Astrocyte of the spinal cord (primary cell): ENCODE measurements around the gene CCDC47.
"Not testable (repeated sequence)": the region's sequence is repeated elsewhere in the genome, so short reads cannot be mapped to it uniquely, and the experiment has no call there.

ENCODE experiments used
- DNase-seq: peaks from one replicate; pipeline ENCODE4 v3.0.0; 2011; ENCODE audit warnings: low read depth, low spot score
- H3K4me3 ChIP-seq: 2 replicates; pipeline ENCODE4 v1.5.1; 2011; ENCODE audit warnings: low read depth, mild to moderate bottlenecking, low read length, moderate library complexity
- CTCF ChIP-seq: IDR thresholded peaks from 2 replicates; pipeline ENCODE4 v1.5.1; 2012; ENCODE audit warnings: low read depth, mild to moderate bottlenecking, low read length, inconsistent platforms
- in situ Hi-C: cut with HindIII; loops from 2 replicates; pipeline ENCODE4 v1.10.0; 2017; ENCODE audit warnings: low sequenced_read_pairs

The CCDC47 gene

DNA sequence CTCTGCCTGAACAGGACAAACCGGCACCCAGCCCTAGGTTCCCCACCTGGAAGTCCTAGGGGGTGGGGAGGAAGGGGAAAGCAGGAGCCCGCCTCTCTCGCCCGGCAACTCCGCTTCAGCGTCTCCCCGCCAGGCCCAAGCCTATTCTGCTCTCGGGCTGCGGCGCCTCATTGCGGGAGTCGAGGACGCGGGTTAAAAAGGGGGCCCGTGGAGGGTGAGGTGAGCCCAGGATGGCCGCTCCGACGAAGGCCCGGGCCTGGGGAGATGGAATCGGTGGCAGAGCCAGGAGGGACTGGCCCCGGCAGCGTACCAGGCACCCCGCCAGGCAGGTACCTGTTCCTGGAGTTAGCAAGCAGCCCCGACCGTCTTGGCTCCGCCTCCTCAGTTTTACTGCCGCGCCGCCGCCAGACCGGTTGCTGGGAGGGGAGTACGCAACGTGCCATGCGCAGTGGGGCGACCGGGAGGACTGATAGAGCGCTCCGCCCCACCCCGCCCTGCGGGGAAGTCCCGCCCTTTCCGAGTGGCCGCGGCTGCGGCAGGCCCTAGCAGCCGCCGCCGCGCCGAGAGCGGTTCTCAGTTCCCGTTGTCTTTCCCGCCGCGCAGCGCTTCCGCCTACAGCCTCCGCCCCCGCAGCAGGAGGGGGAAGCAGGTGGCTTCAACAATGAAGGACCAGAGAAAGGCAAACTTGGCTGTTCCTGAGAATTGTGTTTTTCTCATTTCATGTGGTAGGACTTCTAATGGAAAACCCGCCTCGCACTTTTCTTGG lies 31.8 kb downstream of the CCDC47 start, which contains the start of gene STRADA:
Gene STRADA (minus strand): TSS at position 392 of the 766 bp plus-strand sequence. CDS start 13,430 bp downstream, outside the sequence.
- in situ Hi-C loops: no loop called here
- H3K4me3 ChIP-seq: peak within 1 kb of the TSS; percentile 91
- TF ChIP-seq CTCF: no peak
- peak; percentile 98 for DNase-seq

DNA sequence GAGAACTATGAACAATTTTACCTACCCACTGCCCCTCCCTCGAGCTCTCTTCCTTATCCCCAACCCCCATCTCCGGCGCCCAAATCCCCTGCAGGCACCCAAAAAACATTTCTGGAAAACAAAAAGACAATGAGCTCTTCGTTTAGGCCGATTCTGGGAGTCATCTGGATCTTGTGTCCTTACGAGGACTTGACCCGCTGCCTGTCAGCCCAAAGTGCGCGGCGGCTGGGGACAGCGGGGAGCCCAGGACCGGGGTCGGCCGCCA lies 32.3 kb downstream of the CCDC47 start:
- DNase-seq: no peak
- peak overlapping the region; percentile 91 for H3K4me3 ChIP-seq
- no peak for TF ChIP-seq CTCF
- in situ Hi-C loops: no loop called here

- in situ Hi-C loops: no loop called here
- peak overlapping the region; percentile 91 for H3K4me3 ChIP-seq
- DNase-seq: peak; percentile 9
- no peak for TF ChIP-seq CTCF
These were observed 32.8 kb downstream of the CCDC47 start for GRCh38 chr17:63740464-63741142.

- in situ Hi-C loops: no loop called here
- no peak for TF ChIP-seq CTCF
- DNase-seq: no peak
- no peak overlapping the region for H3K4me3 ChIP-seq
These were observed 37.7 kb downstream of the CCDC47 start for GRCh38 chr17:63735691-63736090.

GRCh38 chr17:63722403-63722802 lies 51.0 kb downstream of the CCDC47 start:
- no peak for TF ChIP-seq CTCF
- no peak for DNase-seq
- in situ Hi-C loops: no loop called here
- H3K4me3 ChIP-seq: no peak overlapping the region

DNA sequence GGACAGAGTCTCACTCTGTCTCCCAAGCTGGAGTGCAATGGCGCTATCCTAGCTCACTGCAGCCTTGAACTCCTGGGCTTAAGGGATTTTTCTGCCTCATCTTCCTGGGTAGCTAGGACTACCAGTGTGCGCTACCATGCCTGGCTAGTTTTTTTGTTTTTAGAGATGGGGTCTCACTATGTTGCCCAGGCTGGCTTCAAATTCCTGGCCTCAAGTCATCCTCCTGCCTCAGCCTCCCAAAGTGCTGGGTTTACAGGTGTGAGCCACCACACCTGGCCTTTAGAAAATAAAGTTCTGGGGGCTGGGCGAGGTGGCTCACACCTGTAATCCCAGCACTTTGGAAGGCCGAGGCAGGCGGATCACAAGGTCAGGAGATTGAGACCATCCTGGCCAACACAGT lies 53.2 kb downstream of the CCDC47 start:
- DNase-seq, in situ Hi-C loops, H3K4me3 ChIP-seq: not testable (repeated sequence)

- no peak overlapping the region for H3K4me3 ChIP-seq
- peak; percentile 25 for DNase-seq
- in situ Hi-C loops: no loop called here
- TF ChIP-seq CTCF: no peak
These were observed 54.4 kb downstream of the CCDC47 start for GRCh38 chr17:63718988-63719387.
